Measurements from ENCODE around the gene CRTAP. TPM values are rescaled to one million over a fixed set of nuclear protein-coding genes. Genes with fewer than 3 reads are reported as not detected.

The CRTAP gene
- total and polyA plus RNA-seq, 7 donors = 25.7 to 509 (median 245) TPM

DNA sequence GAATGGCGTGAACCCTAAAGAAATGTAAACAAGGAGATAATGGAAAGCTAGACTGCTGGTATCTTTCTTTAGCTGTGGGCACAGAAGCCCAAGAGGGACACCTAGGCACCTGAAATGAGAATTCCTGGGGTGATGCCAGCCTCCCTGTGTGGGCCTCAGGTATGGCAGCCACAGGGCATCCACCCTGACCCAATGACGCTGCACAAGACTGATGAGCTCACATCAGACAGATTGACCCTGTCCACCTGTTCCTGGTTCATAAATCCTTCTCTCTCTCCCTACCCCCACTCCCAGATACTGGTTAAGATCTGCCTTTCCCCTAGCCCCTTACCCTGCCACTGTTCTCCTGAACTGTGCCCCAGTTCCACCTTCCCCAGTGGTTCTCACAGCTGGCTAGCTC is 18.4 kb upstream of the CRTAP start:
- H3K36me3 ChIP-seq = peaks cover 0 to 36% (median 12%) of the 10 kb centered on the region in 4 donors
- H3K27me3 ChIP-seq = no peaks in the 10 kb centered on the region
- H3K27ac ChIP-seq = peak overlapping the region in 3 of 4 donors; percentile 93 to 99 (median 98)
- no peaks in the 10 kb centered on the region for H3K9me3 ChIP-seq
- intact Hi-C loops (cut with DNase I) = loop anchor here (5.0 kb wide), 2 partner anchors 342 to 518 kb away; no protein-coding TSS in a partner anchor
- no peak for TF ChIP-seq POLR2AphosphoS5 (IDR thresholded peaks at IDR 0.05)
- TF ChIP-seq EP300 (IDR thresholded peaks at IDR 0.05) = no peak
- TF ChIP-seq, protein P1, sequence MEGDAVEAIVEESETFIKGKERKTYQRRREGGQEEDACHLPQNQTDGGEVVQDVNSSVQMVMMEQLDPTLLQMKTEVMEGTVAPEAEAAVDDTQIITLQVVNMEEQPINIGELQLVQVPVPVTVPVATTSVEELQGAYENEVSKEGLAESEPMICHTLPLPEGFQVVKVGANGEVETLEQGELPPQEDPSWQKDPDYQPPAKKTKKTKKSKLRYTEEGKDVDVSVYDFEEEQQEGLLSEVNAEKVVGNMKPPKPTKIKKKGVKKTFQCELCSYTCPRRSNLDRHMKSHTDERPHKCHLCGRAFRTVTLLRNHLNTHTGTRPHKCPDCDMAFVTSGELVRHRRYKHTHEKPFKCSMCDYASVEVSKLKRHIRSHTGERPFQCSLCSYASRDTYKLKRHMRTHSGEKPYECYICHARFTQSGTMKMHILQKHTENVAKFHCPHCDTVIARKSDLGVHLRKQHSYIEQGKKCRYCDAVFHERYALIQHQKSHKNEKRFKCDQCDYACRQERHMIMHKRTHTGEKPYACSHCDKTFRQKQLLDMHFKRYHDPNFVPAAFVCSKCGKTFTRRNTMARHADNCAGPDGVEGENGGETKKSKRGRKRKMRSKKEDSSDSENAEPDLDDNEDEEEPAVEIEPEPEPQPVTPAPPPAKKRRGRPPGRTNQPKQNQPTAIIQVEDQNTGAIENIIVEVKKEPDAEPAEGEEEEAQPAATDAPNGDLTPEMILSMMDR (IDR thresholded peaks at IDR 0.05) = no peak
- TF ChIP-seq POLR2A (IDR thresholded peaks at IDR 0.05) = no peak
- H3K4me3 ChIP-seq = peak overlapping the region in 3 of 4 donors; percentile 88 to 99 (median 95)
- WGBS, 2 donors = 68 to 91% methylated on average over 2 of the region's 2 CpGs
- peaks cover 0 to 15% (median 14%) of the 10 kb centered on the region in 4 donors for H3K4me1 ChIP-seq
- DNase-seq = no peak

DNA sequence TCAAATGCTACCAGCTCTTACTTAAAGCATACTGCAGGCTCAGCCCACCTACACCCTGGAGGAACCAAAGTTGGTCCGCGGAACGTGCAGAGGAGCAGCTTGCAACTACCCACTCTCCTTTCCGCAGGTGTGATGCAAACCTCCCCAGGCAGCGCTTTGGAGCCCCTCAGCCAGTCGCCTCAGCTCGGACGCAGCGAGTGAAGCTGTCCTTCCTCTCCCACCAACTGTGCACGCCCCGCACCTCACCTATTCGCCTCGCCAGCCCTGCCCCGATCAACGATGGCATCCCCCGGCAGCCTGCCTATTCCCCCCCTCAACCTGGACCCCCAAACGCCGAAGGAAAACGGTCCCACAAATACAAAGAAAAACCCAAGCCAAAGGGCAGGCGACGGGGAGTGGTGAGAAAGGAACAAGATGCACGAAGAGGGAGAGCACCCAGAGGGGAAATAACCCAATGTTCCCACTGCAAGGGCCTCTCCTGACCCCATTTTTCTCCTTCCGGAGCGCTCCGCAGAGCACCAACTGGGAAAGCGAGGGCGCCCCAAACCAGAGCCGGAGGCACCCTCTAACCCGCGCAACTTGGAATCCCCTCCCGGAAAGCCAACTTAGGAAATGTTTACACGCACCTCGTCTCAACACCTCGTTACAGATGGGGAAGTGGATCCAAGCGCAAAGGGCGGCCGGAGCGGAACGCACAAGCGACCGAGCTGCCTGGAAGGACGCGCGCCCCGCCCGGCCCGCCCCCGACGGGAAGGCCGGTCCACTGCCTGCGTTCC is 17.5 kb upstream of the CRTAP start:
- Histone ChIP-seq H3K9me3 (no peaks in the 10 kb centered on the region), H3K27me3 (no peaks in the 10 kb centered on the region), H3K36me3 (peaks cover 0 to 27% (median 12%) of the 10 kb centered on the region in 4 donors), H3K4me1 (peaks cover 0 to 15% (median 12%) of the 10 kb centered on the region in 4 donors), H3K27ac (peak overlapping the region; percentile 93 to 99 (median 98)), H3K4me3 (peak overlapping the region; percentile 88 to 99 (median 96))
- TF ChIP-seq, protein P1 (IDR thresholded peaks at IDR 0.05) = no peak
- TF ChIP-seq POLR2A (IDR thresholded peaks at IDR 0.05) = no peak
- TF ChIP-seq POLR2AphosphoS5 (IDR thresholded peaks at IDR 0.05) = no peak
- TF ChIP-seq EP300 (IDR thresholded peaks at IDR 0.05) = no peak
- intact Hi-C loops (cut with DNase I) = loop anchor here (5.0 kb wide), 2 partner anchors 341 to 519 kb away; no protein-coding TSS in a partner anchor
- 1% methylated on average over 51 of the region's 51 CpGs for WGBS, 2 donors
- DNase-seq = no peak

DNA sequence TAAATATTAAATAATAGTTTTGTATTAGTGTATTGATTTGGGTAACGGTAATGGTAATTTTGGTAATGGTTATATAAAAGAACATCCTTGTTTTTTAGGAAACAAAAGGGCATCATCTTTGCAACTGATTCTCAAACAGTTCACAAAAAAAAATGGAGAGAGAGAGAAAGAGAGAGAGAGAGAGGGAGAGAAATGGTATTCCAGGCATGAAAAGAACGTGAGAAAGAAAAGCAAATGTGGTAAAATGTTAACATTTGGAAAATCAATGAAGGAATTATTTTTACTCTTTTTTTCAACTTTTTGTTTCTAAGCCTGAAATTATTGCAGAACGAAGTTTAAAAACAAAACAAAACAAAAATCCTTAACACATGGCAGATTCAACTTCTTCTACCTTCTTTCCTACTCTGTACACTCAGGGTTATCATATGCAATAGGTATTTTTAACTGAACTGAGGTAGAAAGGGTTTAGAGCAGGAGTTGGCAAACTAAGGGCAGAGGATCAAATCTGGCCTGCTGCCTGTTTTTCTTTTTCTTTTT is 14.6 kb upstream of the CRTAP start:
- Histone ChIP-seq H3K9me3 (no peaks in the 10 kb centered on the region), H3K4me1 (peaks cover 0 to 12% (median 11%) of the 10 kb centered on the region in 4 donors), H3K4me3 (no peak overlapping the region), H3K36me3 (peaks cover 0 to 4% (median 0%) of the 10 kb centered on the region in 4 donors), H3K27me3 (peaks cover 0 to 3% (median 0%) of the 10 kb centered on the region in 3 donors), H3K27ac (no peak overlapping the region)
- no peak for DNase-seq
- intact Hi-C loops (cut with DNase I) = loop anchor here (5.0 kb wide), 2 partner anchors 338 to 522 kb away; no protein-coding TSS in a partner anchor
- WGBS, 2 donors = 79 to 88% methylated on average over 3 of the region's 3 CpGs
- TF ChIP-seq POLR2AphosphoS5 (IDR thresholded peaks at IDR 0.05) (no peak), POLR2A (IDR thresholded peaks at IDR 0.05) (no peak), EP300 (IDR thresholded peaks at IDR 0.05) (no peak)
- TF ChIP-seq, protein P1 (IDR thresholded peaks at IDR 0.05) = no peak

DNA sequence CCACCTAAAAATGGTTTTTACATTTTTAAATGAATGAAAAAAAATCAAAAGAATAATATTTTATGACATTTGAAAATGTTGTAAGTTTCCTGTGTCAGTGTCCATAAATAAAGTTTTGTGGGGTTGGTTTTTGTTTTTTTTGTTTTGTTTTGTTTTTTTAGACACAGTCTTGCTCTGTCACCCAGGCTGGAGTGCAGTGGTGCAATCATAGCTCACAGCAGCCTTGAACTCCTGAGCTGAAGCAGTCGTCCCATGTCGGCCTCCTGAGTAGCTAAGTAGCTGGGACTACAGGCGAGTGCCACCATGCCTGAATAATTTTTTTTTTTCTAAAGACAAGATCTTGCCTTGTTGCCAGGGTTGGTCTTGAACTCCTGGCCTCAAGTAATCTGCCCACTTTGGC is 14.1 kb upstream of the CRTAP start:
- Histone ChIP-seq H3K9me3 (no peaks in the 10 kb centered on the region), H3K36me3 (no peaks in the 10 kb centered on the region), H3K27ac (no peak overlapping the region), H3K4me1 (peaks cover 0 to 12% (median 9%) of the 10 kb centered on the region in 4 donors), H3K4me3 (no peak overlapping the region), H3K27me3 (peaks cover 0 to 3% (median 0%) of the 10 kb centered on the region in 3 donors)
- intact Hi-C loops (cut with DNase I) = loop anchor here (5.0 kb wide), 2 partner anchors 338 to 522 kb away; no protein-coding TSS in a partner anchor
- TF ChIP-seq POLR2A (IDR thresholded peaks at IDR 0.05) (no peak), POLR2AphosphoS5 (IDR thresholded peaks at IDR 0.05) (no peak), EP300 (IDR thresholded peaks at IDR 0.05) (no peak)
- TF ChIP-seq, protein P1 (IDR thresholded peaks at IDR 0.05) = no peak
- no peak for DNase-seq
- 91 to 95% methylated on average over 3 of the region's 3 CpGs for WGBS, 2 donors

All from sigmoid colon (tissue), 7 donors.